ENCODE measurements around the gene PRUNE2. TPM values are rescaled to one million over a fixed set of nuclear protein-coding genes. Genes with fewer than 3 reads are reported as not detected.
A peak's percentile ranks its signal among the peaks of the same experiment; 100 is the strongest.

PRUNE2 gene
- total RNA-seq, 1 donor, result 0.31 TPM

- Histone ChIP-seq H3K4me1 (ENCODE audit: insufficient read depth, low read length) (peaks cover 83% of the 10 kb centered on the region), H3K4me3 (ENCODE audit: low read length) (no peak overlapping the region), H3K27me3 (ENCODE audit: insufficient read depth, low read length) (no peaks in the 10 kb centered on the region), H3K9me3 (ENCODE audit: low read depth, low read length) (no peaks in the 10 kb centered on the region)
Measured at GRCh38 chr9:76588316-76588715, 317.6 kb downstream of the PRUNE2 start.

GRCh38 chr9:76586390-76587314, 319.3 kb downstream of the PRUNE2 start:
- Histone ChIP-seq H3K4me1 (ENCODE audit: insufficient read depth, low read length) (peaks cover 78% of the 10 kb centered on the region), H3K9me3 (ENCODE audit: low read depth, low read length) (no peaks in the 10 kb centered on the region), H3K27me3 (ENCODE audit: insufficient read depth, low read length) (no peaks in the 10 kb centered on the region), H3K4me3 (ENCODE audit: low read length) (no peak overlapping the region)

- Histone ChIP-seq H3K27me3 (ENCODE audit: insufficient read depth, low read length) (no peaks in the 10 kb centered on the region), H3K4me3 (ENCODE audit: low read length) (no peak overlapping the region), H3K4me1 (ENCODE audit: insufficient read depth, low read length) (peaks cover 73% of the 10 kb centered on the region), H3K9me3 (ENCODE audit: low read depth, low read length) (no peaks in the 10 kb centered on the region)
Measured at GRCh38 chr9:76585487-76586389, 320.2 kb downstream of the PRUNE2 start.

GRCh38 chr9:76583256-76583655, 322.7 kb downstream of the PRUNE2 start:
- H3K4me1 ChIP-seq (ENCODE audit: insufficient read depth, low read length), result peaks cover 87% of the 10 kb centered on the region
- no peaks in the 10 kb centered on the region for H3K9me3 ChIP-seq (ENCODE audit: low read depth, low read length)

DNA sequence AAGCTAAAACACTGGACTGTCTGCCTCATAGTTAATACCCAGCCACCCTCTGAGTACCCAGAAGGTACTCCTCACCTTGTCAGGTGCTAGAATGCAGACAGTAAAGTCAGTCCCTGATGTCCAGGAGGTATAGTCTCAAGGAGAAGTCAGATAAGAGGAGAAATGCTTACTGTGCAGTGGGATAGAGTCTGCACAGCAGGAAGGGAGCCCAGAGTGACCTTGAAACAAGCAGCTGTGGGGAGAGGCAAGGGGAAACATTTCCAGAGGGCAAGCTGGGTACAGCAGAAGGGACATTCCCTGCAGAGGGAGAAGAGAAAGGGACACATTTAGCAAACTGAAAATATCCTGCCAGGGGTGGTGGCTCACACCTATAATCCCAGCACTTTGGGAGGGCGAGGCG, 324.2 kb downstream of the PRUNE2 start:
- Histone ChIP-seq H3K4me1 (ENCODE audit: insufficient read depth, low read length) (peaks cover 87% of the 10 kb centered on the region), H3K27me3 (ENCODE audit: insufficient read depth, low read length) (no peaks in the 10 kb centered on the region), H3K9me3 (ENCODE audit: low read depth, low read length) (no peaks in the 10 kb centered on the region), H3K4me3 (ENCODE audit: low read length) (no peak overlapping the region)

More at GRCh38 chr9:76583256-76583655, 322.7 kb downstream of the PRUNE2 start:
- no peak overlapping the region for H3K4me3 ChIP-seq (ENCODE audit: low read length)
- no peaks in the 10 kb centered on the region for H3K27me3 ChIP-seq (ENCODE audit: insufficient read depth, low read length)

DNA sequence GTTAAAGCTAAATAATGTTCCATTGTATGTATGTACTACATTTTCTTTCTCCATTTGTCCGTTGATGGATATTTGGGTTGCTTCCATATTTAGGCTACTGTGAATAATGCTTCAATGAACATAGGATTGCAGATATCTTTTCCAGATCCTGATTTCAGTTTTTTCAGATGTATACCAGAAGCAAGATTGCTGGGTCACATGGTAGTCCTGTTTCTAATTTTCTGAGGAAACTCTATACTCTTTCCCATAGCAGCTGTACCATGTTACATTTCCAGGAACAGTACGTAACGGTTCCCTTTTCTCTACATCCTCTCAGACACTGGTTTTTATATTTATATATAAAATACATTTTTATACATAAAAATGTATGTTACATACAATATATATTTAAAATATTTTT, 325.1 kb downstream of the PRUNE2 start:
- Histone ChIP-seq H3K27me3 (ENCODE audit: insufficient read depth, low read length) (no peaks in the 10 kb centered on the region), H3K9me3 (ENCODE audit: low read depth, low read length) (no peaks in the 10 kb centered on the region), H3K4me3 (ENCODE audit: low read length) (no peak overlapping the region), H3K4me1 (ENCODE audit: insufficient read depth, low read length) (peaks cover 87% of the 10 kb centered on the region)

DNA sequence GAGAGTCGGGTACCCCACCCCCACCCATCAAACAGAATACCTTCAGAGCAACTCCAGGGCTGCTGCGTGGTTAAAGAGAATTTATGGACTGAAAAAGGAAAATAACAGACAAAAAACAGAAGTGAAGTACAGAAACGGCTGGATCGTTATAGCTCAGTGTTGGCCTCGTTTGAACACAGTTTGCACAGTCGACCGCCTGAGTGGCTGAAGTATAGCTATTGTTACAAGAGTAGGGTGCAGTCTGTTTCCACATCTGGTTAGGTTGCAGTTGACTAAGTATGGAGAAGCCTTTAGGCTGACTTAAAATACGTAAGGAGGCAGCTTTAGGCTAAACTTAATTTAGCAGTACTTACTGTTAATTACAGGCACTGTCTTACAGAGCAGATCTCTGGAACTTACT, 325.7 kb downstream of the PRUNE2 start:
- peaks cover 86% of the 10 kb centered on the region for H3K4me1 ChIP-seq (ENCODE audit: insufficient read depth, low read length)
- no peak overlapping the region for H3K4me3 ChIP-seq (ENCODE audit: low read length)
- no peaks in the 10 kb centered on the region for H3K27me3 ChIP-seq (ENCODE audit: insufficient read depth, low read length)
- H3K9me3 ChIP-seq (ENCODE audit: low read depth, low read length), result no peaks in the 10 kb centered on the region

DNA sequence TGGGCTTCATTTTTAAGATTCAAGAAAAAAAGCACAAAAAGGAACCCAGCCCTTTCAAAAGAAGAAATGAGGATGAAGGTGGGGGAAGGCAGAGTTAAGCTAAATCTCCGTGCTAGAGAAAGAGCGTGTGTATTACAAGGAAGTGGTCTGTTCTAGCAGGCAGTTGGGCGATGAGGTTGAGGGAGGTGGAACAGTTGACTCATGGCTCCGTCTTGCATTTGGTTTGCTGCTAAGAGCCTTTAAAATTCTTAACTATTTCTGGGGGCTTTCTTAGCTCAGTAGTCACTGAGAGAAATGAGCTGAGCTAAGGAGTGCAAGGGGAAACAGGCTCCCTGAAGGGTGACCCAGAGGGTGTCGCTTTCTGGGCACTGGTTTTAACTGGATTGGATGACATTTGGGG, 329.6 kb downstream of the PRUNE2 start:
- H3K27me3 ChIP-seq (ENCODE audit: insufficient read depth, low read length), result no peaks in the 10 kb centered on the region
- H3K4me3 ChIP-seq (ENCODE audit: low read length), result no peak overlapping the region
- H3K4me1 ChIP-seq (ENCODE audit: insufficient read depth, low read length), result peaks cover 80% of the 10 kb centered on the region
- H3K9me3 ChIP-seq (ENCODE audit: low read depth, low read length), result no peaks in the 10 kb centered on the region

DNA sequence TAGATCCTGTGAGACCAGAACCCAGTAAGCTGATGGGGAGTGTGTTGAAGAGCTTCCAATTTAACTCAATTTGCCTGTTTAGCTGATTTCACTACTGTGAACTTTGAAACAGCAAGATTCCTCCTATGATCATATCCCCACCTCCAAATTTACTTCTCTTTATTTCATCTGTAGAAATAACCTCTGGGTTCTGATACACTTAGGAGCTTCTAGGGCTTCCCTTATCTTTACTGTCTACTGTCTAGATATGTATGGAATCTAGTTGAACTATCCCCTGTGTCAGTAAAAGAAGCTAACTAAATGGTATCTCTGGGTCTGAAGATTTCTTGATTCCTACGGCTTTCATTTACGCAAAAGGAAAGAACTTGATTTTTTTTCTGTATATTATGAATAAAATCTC, 330.2 kb downstream of the PRUNE2 start:
- Histone ChIP-seq H3K27me3 (ENCODE audit: insufficient read depth, low read length) (no peaks in the 10 kb centered on the region), H3K9me3 (ENCODE audit: low read depth, low read length) (peaks cover 5% of the 10 kb centered on the region), H3K4me3 (ENCODE audit: low read length) (no peak overlapping the region), H3K4me1 (ENCODE audit: insufficient read depth, low read length) (peaks cover 80% of the 10 kb centered on the region)

GRCh38 chr9:76573905-76574760, 331.8 kb downstream of the PRUNE2 start:
- Histone ChIP-seq H3K9me3 (ENCODE audit: low read depth, low read length) (peaks cover 7% of the 10 kb centered on the region), H3K4me1 (ENCODE audit: insufficient read depth, low read length) (peaks cover 83% of the 10 kb centered on the region), H3K27me3 (ENCODE audit: insufficient read depth, low read length) (no peaks in the 10 kb centered on the region), H3K4me3 (ENCODE audit: low read length) (no peak overlapping the region)

DNA sequence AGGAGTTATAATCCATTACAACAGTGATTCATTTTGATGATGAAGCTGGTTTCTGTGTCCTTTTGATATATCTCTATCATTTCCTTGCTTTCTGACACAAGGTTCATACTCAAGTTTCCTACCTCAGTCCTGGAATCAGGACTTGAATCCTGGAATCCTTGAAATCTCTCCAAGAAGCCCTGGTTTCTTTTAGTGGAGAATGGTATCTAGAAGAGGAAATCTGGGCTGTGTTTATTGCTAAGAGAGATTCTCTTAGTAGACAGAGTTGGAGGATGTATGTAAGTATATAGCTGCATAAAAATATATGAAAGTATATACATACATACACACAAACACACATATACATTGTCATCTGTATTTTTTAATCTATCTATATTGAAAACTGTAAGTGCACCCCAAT, 332.5 kb downstream of the PRUNE2 start:
- no peaks in the 10 kb centered on the region for H3K27me3 ChIP-seq (ENCODE audit: insufficient read depth, low read length)
- no peak overlapping the region for H3K4me3 ChIP-seq (ENCODE audit: low read length)
- peaks cover 7% of the 10 kb centered on the region for H3K9me3 ChIP-seq (ENCODE audit: low read depth, low read length)
- H3K4me1 ChIP-seq (ENCODE audit: insufficient read depth, low read length), result peaks cover 76% of the 10 kb centered on the region

- H3K4me1 ChIP-seq (ENCODE audit: insufficient read depth, low read length), result peaks cover 63% of the 10 kb centered on the region
- H3K27me3 ChIP-seq (ENCODE audit: insufficient read depth, low read length), result no peaks in the 10 kb centered on the region
- H3K9me3 ChIP-seq (ENCODE audit: low read depth, low read length), result peaks cover 7% of the 10 kb centered on the region
- H3K4me3 ChIP-seq (ENCODE audit: low read length), result peak overlapping the region; percentile 56
Measured at GRCh38 chr9:76572151-76572550, 333.8 kb downstream of the PRUNE2 start.

GRCh38 chr9:76571743-76572146, 334.2 kb downstream of the PRUNE2 start:
- Histone ChIP-seq H3K4me1 (ENCODE audit: insufficient read depth, low read length) (peaks cover 59% of the 10 kb centered on the region), H3K4me3 (ENCODE audit: low read length) (peak overlapping the region; percentile 56), H3K27me3 (ENCODE audit: insufficient read depth, low read length) (no peaks in the 10 kb centered on the region), H3K9me3 (ENCODE audit: low read depth, low read length) (peaks cover 7% of the 10 kb centered on the region)

- peaks cover 54% of the 10 kb centered on the region for H3K4me1 ChIP-seq (ENCODE audit: insufficient read depth, low read length)
- peak overlapping the region; percentile 56 for H3K4me3 ChIP-seq (ENCODE audit: low read length)
Measured at GRCh38 chr9:76571288-76571687, 334.6 kb downstream of the PRUNE2 start.

More at GRCh38 chr9:76571288-76571687, 334.6 kb downstream of the PRUNE2 start:
- H3K9me3 ChIP-seq (ENCODE audit: low read depth, low read length), result peaks cover 7% of the 10 kb centered on the region
- no peaks in the 10 kb centered on the region for H3K27me3 ChIP-seq (ENCODE audit: insufficient read depth, low read length)
